Bronchial epithelial cell (primary cell): Measurements from ENCODE around the gene KCNK15. TPM values are rescaled to one million over a fixed set of nuclear protein-coding genes. Genes with fewer than 3 reads are reported as not detected.

Experiments used
- DNase-seq: peaks from one replicate; pipeline ENCODE4 v3.0.0-alpha.2; 2010; ENCODE audit warnings: low read depth
- FAIRE-seq: peaks from 2 replicates; lab custom pipeline; 2011; peaks lifted over from hg19 to GRCh38; lab: Jason Lieb, UNC
- H3K27me3 ChIP-seq: 2 replicates; pipeline ENCODE4 v1.5.1; 2011; ENCODE audit warnings: low read length; ENCODE audit not compliant: control insufficient read depth, insufficient read depth
- H3K36me3 ChIP-seq: 2 replicates; pipeline ENCODE4 v1.5.1; 2011; ENCODE audit warnings: low read length; ENCODE audit not compliant: control insufficient read depth, insufficient read depth
- H3K4me3 ChIP-seq: 2 replicates; pipeline ENCODE4 v1.5.1; 2011; ENCODE audit warnings: mild to moderate bottlenecking, low read depth, low read length, control low read depth
- total RNA-seq: library from RNA; depleted of rRNA; stranded (reverse); fragments of >200 nt; gene quantifications from 2 replicates; pipeline ENCODE4 v1.2.1, GENCODE V29; 2014
- TF ChIP-seq, protein P1 (sequence below): IDR thresholded peaks from 2 replicates; pipeline ENCODE4 v1.5.1; 2011; ENCODE audit warnings: mild to moderate bottlenecking, moderate library complexity, low read length, control low read depth, inconsistent platforms; ENCODE audit not compliant: insufficient read depth, severe bottlenecking

Gene KCNK15
- total RNA-seq, 1 donor from 2014 or later: under 0.01 TPM

DNA sequence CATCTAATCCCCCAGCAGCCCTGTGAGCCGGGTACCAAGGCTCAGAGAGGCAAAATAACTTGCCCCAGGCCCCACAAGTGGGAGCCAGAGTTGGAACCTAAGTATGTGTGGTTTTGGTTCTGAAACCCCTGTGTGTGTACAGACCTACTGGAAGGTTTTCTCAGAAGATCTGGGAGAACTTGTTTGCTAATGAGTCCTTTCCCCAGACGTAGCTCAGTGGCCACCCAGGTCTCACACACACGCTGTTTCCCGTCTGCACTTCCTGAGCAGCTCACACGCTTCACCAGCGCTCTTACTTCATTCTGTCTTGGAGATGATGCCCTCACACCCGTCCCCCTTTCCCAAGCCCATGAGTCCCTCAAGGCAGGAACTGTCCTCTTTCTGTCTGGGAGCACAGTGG lies 22.3 kb upstream of the KCNK15 start:
- TF ChIP-seq, protein P1, sequence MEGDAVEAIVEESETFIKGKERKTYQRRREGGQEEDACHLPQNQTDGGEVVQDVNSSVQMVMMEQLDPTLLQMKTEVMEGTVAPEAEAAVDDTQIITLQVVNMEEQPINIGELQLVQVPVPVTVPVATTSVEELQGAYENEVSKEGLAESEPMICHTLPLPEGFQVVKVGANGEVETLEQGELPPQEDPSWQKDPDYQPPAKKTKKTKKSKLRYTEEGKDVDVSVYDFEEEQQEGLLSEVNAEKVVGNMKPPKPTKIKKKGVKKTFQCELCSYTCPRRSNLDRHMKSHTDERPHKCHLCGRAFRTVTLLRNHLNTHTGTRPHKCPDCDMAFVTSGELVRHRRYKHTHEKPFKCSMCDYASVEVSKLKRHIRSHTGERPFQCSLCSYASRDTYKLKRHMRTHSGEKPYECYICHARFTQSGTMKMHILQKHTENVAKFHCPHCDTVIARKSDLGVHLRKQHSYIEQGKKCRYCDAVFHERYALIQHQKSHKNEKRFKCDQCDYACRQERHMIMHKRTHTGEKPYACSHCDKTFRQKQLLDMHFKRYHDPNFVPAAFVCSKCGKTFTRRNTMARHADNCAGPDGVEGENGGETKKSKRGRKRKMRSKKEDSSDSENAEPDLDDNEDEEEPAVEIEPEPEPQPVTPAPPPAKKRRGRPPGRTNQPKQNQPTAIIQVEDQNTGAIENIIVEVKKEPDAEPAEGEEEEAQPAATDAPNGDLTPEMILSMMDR: no peak
- H3K27me3 ChIP-seq: no peaks in the 10 kb centered on the region
- no peak for FAIRE-seq
- no peak for DNase-seq
- H3K36me3 ChIP-seq: no peaks in the 10 kb centered on the region
- no peak overlapping the region for H3K4me3 ChIP-seq

DNA sequence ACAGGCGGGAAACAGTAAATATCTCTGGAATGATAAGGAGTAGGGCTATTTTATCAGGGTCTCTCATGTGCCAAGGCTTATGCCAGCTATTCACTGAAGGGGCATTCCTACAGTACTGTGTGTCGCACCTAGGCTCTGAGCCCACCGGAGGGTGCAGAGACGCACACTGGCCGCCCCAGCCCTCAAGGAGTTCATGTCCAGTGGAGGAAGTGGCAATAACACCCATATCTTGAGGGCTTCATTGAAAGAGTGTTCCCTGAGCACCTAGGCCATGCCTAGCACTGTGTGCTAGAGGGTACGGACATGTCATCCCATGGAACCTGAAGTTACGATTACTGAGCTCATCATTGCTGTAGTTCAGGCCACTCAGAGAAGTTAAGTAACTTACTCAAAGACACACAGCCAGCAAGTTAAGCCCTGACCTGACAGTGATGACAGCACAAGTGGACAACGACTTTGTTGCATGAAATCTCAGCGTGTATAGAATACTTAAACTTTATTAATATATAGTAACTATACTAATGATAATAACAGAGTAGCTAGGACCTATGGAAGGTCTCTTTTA lies 21.8 kb upstream of the KCNK15 start:
- Histone ChIP-seq H3K27me3 (no peaks in the 10 kb centered on the region), H3K4me3 (no peak overlapping the region), H3K36me3 (no peaks in the 10 kb centered on the region)
- FAIRE-seq (no peak), DNase-seq (no peak)
- TF ChIP-seq, protein P1: no peak

DNA sequence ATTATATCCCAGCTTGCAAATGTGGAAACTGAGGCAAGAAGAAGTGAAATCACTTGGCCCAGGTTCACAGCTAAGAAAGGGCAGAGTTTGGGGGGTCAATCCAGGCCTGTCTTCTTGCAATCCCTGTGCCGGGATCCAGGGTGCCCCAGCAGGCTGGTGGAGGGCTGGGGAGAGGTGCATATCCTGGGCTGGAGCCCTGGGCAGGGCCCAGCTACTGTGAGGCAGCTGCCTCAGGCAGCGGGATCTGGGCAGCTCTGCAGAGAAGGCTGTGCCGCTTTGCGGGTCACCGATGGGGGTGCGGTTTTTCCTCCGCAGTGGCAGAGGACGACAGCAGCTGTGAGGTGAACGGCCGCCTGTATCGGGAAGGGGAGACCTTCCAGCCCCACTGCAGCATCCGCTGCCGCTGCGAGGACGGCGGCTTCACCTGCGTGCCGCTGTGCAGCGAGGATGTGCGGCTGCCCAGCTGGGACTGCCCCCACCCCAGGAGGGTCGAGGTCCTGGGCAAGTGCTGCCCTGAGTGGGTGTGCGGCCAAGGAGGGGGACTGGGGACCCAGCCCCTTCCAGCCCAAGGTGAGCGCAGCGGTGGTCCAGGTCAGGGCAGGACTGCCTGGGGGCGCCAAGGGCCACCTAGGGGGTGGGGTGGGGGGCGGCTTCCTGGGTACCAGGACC lies 21.1 kb upstream of the KCNK15 start:
- DNase-seq (no peak), FAIRE-seq (no peak)
- TF ChIP-seq, protein P1: no peak
- no peak overlapping the region for H3K4me3 ChIP-seq
- no peaks in the 10 kb centered on the region for H3K36me3 ChIP-seq
- no peaks in the 10 kb centered on the region for H3K27me3 ChIP-seq

DNA sequence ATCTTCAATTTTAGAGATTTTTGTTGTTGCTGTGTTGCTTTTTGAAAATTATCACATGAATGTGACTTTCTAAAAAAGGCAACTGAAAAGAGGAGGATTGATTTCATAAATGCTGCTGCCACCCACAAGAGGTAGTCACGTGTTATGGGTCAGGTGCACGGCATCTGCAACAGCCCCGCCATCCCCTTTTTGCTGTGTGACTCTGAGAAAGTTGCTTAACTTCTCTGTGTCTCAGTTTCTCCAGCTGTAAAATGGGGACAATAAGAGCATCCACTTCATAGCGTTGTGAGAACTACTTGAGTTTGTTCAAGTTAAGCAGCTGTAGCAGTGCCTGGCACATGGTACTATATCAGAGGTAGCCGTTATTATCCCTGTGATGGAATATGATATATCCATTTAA lies 19.8 kb upstream of the KCNK15 start:
- FAIRE-seq (no peak), DNase-seq (no peak)
- Histone ChIP-seq H3K36me3 (no peaks in the 10 kb centered on the region), H3K27me3 (no peaks in the 10 kb centered on the region), H3K4me3 (no peak overlapping the region)
- TF ChIP-seq, protein P1: no peak

DNA sequence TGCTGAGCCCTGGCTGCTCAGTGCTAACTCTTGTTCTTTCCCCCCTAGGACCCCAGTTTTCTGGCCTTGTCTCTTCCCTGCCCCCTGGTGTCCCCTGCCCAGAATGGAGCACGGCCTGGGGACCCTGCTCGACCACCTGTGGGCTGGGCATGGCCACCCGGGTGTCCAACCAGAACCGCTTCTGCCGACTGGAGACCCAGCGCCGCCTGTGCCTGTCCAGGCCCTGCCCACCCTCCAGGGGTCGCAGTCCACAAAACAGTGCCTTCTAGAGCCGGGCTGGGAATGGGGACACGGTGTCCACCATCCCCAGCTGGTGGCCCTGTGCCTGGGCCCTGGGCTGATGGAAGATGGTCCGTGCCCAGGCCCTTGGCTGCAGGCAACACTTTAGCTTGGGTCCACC lies 18.6 kb upstream of the KCNK15 start:
- TF ChIP-seq, protein P1: no peak
- DNase-seq: no peak
- no peaks in the 10 kb centered on the region for H3K36me3 ChIP-seq
- no peak overlapping the region for H3K4me3 ChIP-seq
- no peaks in the 10 kb centered on the region for H3K27me3 ChIP-seq
- FAIRE-seq: no peak
